ENCODE measurements around the gene KCNQ1OT1. TPM values are rescaled to one million over a fixed set of nuclear protein-coding genes. Genes with fewer than 3 reads are reported as not detected.

The KCNQ1OT1 gene
- total and polyA plus RNA-seq, 2 experiments from 2014 or later = 3.1 to 7.9 TPM

GRCh38 chr11:2663506-2663905, 36.3 kb downstream of the KCNQ1OT1 start:
- H2AFZ ChIP-seq = no peak overlapping the region
- H3K27me3 ChIP-seq = no peaks in the 10 kb centered on the region
- H3K4me3 ChIP-seq = no peak overlapping the region
- H3K9me3 ChIP-seq (ENCODE audit: low read depth) = peaks cover 22% of the 10 kb centered on the region
- TF ChIP-seq EZH2 (IDR thresholded peaks at IDR 0.05; ENCODE audit: borderline replicate concordance) = no peak
- TF ChIP-seq EZH2phosphoT487 (IDR thresholded peaks at IDR 0.05; ENCODE audit: low read depth, severe bottlenecking, unreplicated experiment) = no peak
- no peak for TF ChIP-seq CTCF (IDR thresholded peaks at IDR 0.05; ENCODE audit: poor library complexity)
- H3K9me2 ChIP-seq (replicated peaks; ENCODE audit: insufficient read depth) = no peaks in the 10 kb centered on the region
- no peak for DNase-seq (ENCODE audit: low spot score)
- peaks cover 19% of the 10 kb centered on the region for H3K4me1 ChIP-seq (ENCODE audit: insufficient read depth)
- H3K79me2 ChIP-seq = peaks cover 18% of the 10 kb centered on the region
- H3K36me3 ChIP-seq (replicated peaks; ENCODE audit: insufficient read depth, low read depth) = no peaks in the 10 kb centered on the region
- H4K20me1 ChIP-seq (ENCODE audit: insufficient read depth, poor library complexity, severe bottlenecking) = peaks cover 5% of the 10 kb centered on the region
- H3K27ac ChIP-seq = no peak overlapping the region
- no peak overlapping the region for H3K4me2 ChIP-seq
- WGBS (ENCODE audit: low lambda C conversion rate, missing lambda C conversion rate) = 98% methylated on average over 2 of the region's 2 CpGs

- no peaks in the 10 kb centered on the region for H3K27me3 ChIP-seq
- H3K79me2 ChIP-seq = peaks cover 10% of the 10 kb centered on the region
- TF ChIP-seq CTCF (IDR thresholded peaks at IDR 0.05; ENCODE audit: poor library complexity) (no peak), EZH2 (IDR thresholded peaks at IDR 0.05; ENCODE audit: borderline replicate concordance) (no peak), EZH2phosphoT487 (IDR thresholded peaks at IDR 0.05; ENCODE audit: low read depth, severe bottlenecking, unreplicated experiment) (no peak)
- H3K36me3 ChIP-seq (replicated peaks; ENCODE audit: insufficient read depth, low read depth) = no peaks in the 10 kb centered on the region
- no peak overlapping the region for H2AFZ ChIP-seq
- peaks cover 16% of the 10 kb centered on the region for H3K4me1 ChIP-seq (ENCODE audit: insufficient read depth)
- peaks cover 22% of the 10 kb centered on the region for H3K9me3 ChIP-seq (ENCODE audit: low read depth)
- H3K4me3 ChIP-seq = no peak overlapping the region
- H3K9me2 ChIP-seq (replicated peaks; ENCODE audit: insufficient read depth) = no peaks in the 10 kb centered on the region
- no peak for DNase-seq (ENCODE audit: low spot score)
- no peak overlapping the region for H3K4me2 ChIP-seq
- 95% methylated on average over 19 of the region's 19 CpGs for WGBS (ENCODE audit: low lambda C conversion rate, missing lambda C conversion rate)
- no peaks in the 10 kb centered on the region for H4K20me1 ChIP-seq (ENCODE audit: insufficient read depth, poor library complexity, severe bottlenecking)
- H3K27ac ChIP-seq = no peak overlapping the region
Measured at GRCh38 chr11:2662430-2663299, 37.1 kb downstream of the KCNQ1OT1 start.

GRCh38 chr11:2662024-2662312, 37.8 kb downstream of the KCNQ1OT1 start:
- Histone ChIP-seq H4K20me1 (ENCODE audit: insufficient read depth, poor library complexity, severe bottlenecking) (no peaks in the 10 kb centered on the region), H2AFZ (no peak overlapping the region), H3K9me2 (replicated peaks; ENCODE audit: insufficient read depth) (no peaks in the 10 kb centered on the region), H3K4me1 (ENCODE audit: insufficient read depth) (peaks cover 12% of the 10 kb centered on the region), H3K4me3 (no peak overlapping the region), H3K27ac (no peak overlapping the region), H3K4me2 (no peak overlapping the region), H3K27me3 (no peaks in the 10 kb centered on the region), H3K36me3 (replicated peaks; ENCODE audit: insufficient read depth, low read depth) (no peaks in the 10 kb centered on the region), H3K9me3 (ENCODE audit: low read depth) (peaks cover 22% of the 10 kb centered on the region), H3K79me2 (peaks cover 8% of the 10 kb centered on the region)
- WGBS (ENCODE audit: low lambda C conversion rate, missing lambda C conversion rate) = 95% methylated on average over 4 of the region's 5 CpGs
- no peak for DNase-seq (ENCODE audit: low spot score)
- TF ChIP-seq EZH2phosphoT487 (IDR thresholded peaks at IDR 0.05; ENCODE audit: low read depth, severe bottlenecking, unreplicated experiment) = no peak
- TF ChIP-seq EZH2 (IDR thresholded peaks at IDR 0.05; ENCODE audit: borderline replicate concordance) = no peak
- no peak for TF ChIP-seq CTCF (IDR thresholded peaks at IDR 0.05; ENCODE audit: poor library complexity)

Measured in hepatocyte (in vitro differentiated cells).